Measurements from ENCODE around the gene ZNF354C.

ZNF354C gene

DNA sequence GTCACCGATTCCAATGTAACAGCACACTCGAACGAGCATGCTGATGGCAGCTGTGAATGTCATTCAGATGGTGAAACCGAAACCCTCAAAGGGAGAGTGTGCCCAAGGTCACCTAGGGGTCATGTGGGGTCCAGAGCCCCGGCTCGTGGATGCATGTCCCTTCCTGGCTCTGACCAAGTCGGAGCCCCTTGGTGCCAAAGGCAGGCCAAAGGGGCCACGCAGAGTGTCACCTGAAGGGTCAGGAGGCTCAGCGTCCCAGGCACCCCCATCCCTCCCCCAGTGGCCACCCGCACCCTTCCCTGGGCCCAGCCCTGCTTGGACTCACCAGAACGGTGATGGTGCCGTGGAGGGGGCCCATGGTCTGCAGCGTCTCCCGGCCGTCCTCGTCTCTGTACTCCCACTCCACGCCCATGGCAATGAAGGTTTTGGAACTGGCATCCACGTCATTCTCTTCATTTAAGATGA, 69.5 kb downstream of the ZNF354C start:
- DNase-seq, result no peak

DNA sequence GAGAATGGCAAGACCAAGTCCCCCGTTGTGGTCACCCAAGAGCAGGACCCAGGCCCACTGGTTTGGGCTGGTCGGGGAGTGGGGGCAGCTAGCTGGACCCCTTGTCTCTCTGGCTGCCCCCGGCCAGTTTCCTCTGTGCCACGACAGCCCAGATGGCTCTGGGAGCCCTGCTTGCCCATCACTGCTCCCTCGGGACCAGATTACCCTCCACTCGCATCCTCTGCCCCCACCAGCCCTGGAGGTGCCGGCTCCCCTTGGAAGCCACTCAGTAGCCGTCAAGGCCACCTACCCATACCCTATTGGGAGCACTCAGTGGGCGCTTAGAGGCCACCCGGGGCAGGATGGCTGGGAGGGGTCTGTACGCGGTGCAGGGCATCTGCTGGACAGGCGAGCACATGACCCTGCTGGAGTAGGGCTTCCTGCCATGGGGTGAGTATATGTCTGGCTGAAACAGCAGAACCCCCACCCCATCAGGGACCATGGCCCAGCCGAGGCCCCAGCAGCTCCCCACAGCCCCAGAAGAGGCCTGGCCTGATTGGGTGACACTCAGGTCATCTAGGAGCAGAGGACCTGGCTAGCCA, 70.0 kb downstream of the ZNF354C start:
- DNase-seq, result no peak

DNA sequence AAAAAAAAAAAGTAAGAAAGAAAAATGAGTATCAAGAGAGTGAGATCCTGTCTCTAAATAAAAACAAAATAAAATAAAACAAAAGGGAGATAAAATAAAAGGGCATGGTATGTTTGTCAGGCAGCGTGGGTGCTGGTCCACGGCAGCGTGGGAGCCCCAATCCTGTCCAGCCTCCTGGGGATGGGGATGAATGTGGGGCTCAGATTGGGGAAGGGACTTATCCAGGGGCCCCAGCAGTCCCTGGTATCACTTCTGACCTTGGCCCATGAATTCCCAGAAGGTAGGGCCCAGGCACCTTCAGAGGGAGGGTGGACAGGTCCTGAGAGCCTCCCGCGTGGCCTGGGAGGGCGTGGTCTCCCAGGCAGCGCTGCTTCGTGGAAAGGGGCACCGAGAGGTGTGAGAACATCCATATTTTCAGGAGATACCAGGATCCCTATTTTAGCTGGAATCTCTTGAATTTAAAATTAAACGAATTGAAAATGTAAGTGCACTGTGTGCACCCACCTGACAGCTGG, 71.2 kb downstream of the ZNF354C start:
- DNase-seq, result no peak

DNA sequence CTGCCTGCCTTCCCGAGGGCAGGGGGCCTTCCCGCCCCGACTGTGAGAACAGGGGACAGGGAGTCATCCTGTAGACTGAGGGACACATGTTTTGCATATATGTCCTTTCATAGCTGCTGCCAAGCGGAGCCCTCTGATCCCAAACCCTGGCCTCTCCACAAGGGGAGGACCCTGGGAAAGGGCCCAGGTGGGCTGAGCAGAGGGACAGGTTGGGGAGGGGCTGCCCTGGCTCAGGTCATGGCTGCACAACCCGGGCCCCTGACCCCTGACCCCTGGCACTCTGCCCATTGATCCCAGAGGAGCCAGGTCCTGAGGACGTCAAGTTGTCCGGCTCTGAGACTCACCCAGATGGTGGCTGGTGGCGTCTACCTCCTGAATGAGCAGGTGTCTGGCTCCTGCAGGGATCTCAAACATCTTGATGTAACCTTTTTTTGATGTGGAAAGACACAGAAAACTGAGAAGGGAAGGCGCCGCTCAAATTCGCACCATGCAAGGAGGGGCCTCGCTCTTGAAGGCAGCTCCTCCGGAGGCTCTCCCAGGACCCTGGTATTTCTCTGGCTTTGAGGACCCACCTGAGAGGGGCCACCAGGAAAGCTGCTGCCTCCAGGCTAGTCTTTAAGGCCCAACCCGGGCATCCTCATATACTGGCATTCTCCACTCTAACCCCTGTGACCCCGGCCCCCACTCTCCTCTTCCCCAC, 71.9 kb downstream of the ZNF354C start:
- DNase-seq, result no peak

DNA sequence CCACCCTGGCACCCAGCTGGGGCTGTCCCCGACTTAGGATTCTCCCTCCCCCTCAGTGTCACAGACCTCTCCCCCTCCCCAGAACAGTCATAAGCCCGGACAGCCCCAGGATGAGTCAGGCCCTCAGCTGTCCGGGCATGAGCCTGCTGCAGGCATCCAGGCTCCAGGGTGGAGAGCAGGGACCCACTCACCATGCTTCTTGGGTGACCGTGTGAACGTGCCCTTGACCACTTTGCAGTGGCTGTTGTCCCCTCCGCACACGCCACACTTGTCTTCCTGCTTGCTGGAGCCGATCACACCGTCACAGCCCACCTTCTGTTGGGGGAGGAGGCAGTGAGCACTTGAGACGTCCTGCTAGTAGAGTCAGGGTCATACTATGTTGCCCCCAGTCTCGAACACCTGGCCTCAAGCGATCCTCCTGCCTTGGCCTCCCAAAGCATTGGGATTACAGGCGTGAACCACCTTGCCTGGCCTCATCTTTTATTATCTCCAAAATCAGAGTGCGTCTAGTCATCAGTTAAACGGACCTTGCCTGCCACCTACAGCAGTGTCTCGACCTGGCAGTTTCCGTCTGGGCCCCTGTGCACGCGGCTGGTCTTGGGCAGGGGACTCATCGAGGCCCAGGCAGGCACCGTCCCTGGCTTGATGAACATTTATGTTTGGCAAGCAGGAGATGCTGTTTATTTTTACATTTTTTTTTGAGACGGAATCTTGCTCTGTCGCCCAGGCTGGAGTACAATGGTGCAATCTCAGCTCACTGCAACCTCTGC, 72.6 kb downstream of the ZNF354C start:
- no peak for DNase-seq

Measured in NCI-H1694 (cell line).